Lower leg skin (tissue), 4 donors: Measurements from ENCODE around the gene F7. TPM values are rescaled to one million over a fixed set of nuclear protein-coding genes. Genes with fewer than 3 reads are reported as not detected.
A peak's percentile ranks its signal among the peaks of the same experiment; 100 is the strongest.

ENCODE experiments used
- DNase-seq, 2 donors: peaks; one replicate each; pipeline ENCODE4 v3.0.0-alpha.2; 2019; ENCODE audit warnings: low spot score in 2 of 2
- H3K4me3 ChIP-seq: fragments of 200-600 bp; sonication (generic); 2 replicates; pipeline ENCODE4 v1.5.1; 2017; ENCODE audit warnings: mild to moderate bottlenecking, low read depth; ENCODE audit not compliant: poor library complexity, severe bottlenecking
- POLR2A ChIP-seq, 2 donors: fragments of 450-650 bp; IDR thresholded peaks; one replicate each; pipeline ENCODE4 v1.6.1; 2016 to 2017; ENCODE audit warnings: antibody characterized with exemption in 2 of 2, mild to moderate bottlenecking in 1 of 2, moderate library complexity in 1 of 2
- WGBS, 2 donors: methylation state at CpG; one replicate each; pipeline ENCODE4 v1.1.5; 2018; 5-methylcytosine and 5-hydroxymethylcytosine counted together
- intact Hi-C: fragments of 100-400 bp; cut with DNase I; formaldehyde crosslinking; loops from one replicate; pipeline ENCODE4 v1.15.0; 2023; ENCODE audit warnings: low total_unique reads
- total RNA-seq, 4 donors: library from RNA; depleted of rRNA; stranded (reverse); fragments of >200 nt; gene quantifications; one replicate each; pipeline ENCODE4 v1.1.0, GENCODE V29; 2016
- TF ChIP-seq, protein P1 (sequence below), 3 donors: fragments of 450-650 bp; IDR thresholded peaks; one replicate each; pipeline ENCODE4 v1.5.1; 2016; ENCODE audit warnings: antibody characterized with exemption in 3 of 3, mild to moderate bottlenecking in 3 of 3, moderate library complexity in 2 of 3

F7 gene
- total RNA-seq, 4 donors from 2014 or later, result 0.13 TPM; not detected in 3

DNA sequence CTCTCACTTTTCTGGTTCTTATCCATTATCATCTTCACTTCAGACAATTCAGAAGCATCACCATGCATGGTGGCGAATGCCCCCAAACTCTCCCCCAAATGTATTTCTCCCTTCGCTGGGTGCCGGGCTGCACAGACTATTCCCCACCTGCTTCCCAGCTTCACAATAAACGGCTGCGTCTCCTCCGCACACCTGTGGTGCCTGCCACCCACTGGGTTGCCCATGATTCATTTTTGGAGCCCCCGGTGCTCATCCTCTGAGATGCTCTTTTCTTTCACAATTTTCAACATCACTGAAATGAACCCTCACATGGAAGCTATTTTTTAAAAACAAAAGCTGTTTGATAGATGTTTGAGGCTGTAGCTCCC is 14.2 kb downstream of the F7 start:
- WGBS, 2 donors, result 80 to 91% methylated on average over 7 of the region's 7 CpGs
- intact Hi-C loops, result no loop called here
- TF ChIP-seq, protein P1, sequence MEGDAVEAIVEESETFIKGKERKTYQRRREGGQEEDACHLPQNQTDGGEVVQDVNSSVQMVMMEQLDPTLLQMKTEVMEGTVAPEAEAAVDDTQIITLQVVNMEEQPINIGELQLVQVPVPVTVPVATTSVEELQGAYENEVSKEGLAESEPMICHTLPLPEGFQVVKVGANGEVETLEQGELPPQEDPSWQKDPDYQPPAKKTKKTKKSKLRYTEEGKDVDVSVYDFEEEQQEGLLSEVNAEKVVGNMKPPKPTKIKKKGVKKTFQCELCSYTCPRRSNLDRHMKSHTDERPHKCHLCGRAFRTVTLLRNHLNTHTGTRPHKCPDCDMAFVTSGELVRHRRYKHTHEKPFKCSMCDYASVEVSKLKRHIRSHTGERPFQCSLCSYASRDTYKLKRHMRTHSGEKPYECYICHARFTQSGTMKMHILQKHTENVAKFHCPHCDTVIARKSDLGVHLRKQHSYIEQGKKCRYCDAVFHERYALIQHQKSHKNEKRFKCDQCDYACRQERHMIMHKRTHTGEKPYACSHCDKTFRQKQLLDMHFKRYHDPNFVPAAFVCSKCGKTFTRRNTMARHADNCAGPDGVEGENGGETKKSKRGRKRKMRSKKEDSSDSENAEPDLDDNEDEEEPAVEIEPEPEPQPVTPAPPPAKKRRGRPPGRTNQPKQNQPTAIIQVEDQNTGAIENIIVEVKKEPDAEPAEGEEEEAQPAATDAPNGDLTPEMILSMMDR (IDR thresholded peaks at IDR 0.05), result no peak
- no peak for TF ChIP-seq POLR2A (IDR thresholded peaks at IDR 0.05)
- no peak overlapping the region for H3K4me3 ChIP-seq
- DNase-seq, result peak in 1 of 2 donors; percentile 63

- peak in 1 of 2 donors; percentile 76 for DNase-seq
- TF ChIP-seq POLR2A (IDR thresholded peaks at IDR 0.05), result no peak
- TF ChIP-seq, protein P1 (IDR thresholded peaks at IDR 0.05), result no peak
- intact Hi-C loops, result no loop called here
- WGBS, 2 donors, result 86% methylated on average over 19 of the region's 19 CpGs
- H3K4me3 ChIP-seq, result no peak overlapping the region
These were observed 14.9 kb downstream of the F7 start for GRCh38 chr13:113120300-113121182.

DNA sequence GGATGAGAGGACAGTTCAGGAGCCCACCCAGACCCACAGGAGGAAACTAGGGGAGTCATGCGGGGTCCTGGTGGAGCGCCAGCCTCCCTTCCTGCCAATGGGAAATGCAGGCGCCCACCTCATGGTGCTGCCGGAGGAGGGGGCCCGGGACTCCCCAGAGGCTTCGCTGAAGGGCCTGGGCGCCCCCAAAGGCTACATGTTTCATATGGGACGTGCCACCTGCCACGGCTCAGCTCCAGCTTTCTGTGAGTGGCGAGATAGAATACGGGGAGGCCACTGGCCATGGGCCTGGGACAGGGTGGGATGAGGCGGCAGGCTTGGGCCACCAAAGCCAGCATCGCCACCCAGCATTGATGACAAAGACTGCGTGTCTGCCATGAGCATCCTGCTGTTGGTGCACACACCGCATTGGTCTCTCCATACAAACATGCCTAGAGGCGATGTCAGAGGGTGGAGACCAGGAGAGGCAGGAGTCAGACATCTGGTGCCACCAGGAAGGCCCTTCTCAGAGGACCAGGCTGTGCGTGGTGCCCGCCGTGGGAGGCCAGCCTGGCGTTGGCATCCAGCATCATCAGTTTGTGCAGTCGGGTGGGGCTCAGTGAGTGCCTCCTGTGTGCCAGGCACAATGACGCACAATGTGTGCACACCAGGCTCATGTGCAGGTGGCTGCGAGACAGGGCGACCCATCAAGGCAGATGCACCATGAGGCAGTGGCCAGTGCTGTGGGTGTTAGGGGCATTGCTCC is 15.8 kb downstream of the F7 start:
- TF ChIP-seq POLR2A (IDR thresholded peaks at IDR 0.05), result no peak
- TF ChIP-seq, protein P1 (IDR thresholded peaks at IDR 0.05), result no peak
- H3K4me3 ChIP-seq, result no peak overlapping the region
- 81 to 93% methylated on average over 19 to 22 of the region's 24 CpGs for WGBS, 2 donors
- intact Hi-C loops, result no loop called here
- peak in 1 of 2 donors; percentile 61 for DNase-seq

DNA sequence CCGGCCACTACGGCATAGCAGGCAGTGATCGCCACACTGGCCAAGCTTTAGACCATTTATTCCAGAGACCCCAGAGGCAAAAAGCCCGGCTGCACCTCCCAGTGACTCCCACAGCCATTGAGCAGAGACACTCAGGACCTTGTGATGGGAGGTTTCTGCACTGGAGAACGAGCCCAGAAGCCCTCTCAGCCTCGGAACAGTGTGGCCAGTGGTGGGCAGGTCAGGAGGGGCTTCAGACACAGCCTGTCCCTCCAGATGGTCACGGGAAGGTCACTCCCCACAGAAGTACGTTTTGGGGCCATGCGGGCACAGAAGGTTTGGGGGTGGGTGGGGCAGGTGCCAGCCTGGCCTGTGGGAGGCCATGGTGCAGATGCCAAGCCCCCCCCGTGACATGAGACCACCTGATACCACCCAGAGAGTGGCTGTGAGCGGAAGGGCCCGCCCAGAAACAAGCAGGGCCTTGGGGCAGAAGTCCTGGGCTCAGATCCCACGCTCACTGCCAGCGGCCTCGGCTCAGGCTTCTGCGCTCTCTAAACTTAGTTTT is 16.4 kb downstream of the F7 start:
- intact Hi-C loops, result no loop called here
- WGBS, 2 donors, result 64% methylated on average over 14 to 16 of the region's 16 CpGs
- no peak for TF ChIP-seq POLR2A (IDR thresholded peaks at IDR 0.05)
- TF ChIP-seq, protein P1 (IDR thresholded peaks at IDR 0.05), result no peak
- no peak overlapping the region for H3K4me3 ChIP-seq
- DNase-seq, result peak in 1 of 2 donors; percentile 76

DNA sequence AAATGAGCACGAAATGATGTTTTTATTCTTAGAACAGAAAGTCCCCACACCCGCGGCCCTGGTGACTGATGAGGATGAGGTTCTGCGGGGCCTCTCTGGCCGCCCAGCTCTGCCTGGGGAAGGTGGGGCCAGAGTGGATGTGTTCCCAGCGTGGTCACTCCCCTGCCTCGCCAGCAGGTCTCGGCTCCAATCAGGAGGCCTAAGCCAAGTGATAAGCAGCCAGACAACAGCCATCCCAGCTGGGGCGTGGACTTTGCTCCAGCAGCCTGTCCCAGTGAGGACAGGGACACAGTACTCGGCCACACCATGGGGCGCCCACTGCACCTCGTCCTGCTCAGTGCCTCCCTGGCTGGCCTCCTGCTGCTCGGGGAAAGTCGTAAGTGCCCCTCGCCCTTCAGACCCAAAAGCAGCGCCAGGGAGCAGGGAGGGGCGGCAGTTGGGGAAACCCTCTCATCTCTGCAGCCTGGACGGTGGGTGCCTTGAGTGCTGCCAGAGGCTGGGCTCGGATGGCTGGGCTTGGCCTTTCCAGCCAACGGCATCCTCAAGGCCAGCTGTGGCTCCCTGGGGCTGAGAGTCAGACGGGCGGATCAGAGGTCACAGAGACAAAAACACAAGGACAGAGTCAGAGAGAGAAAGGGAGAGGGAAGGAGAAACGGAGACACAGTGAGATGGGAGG is 17.1 kb downstream of the F7 start, which contains the start of gene F10:
Gene F10, plus strand, starts transcription at position 250 of the 676 bp plus-strand sequence. Its CDS starts 57 bp downstream, at position 307.
- intact Hi-C loops, result no loop called here
- TF ChIP-seq, protein P1 (IDR thresholded peaks at IDR 0.05), result no peak
- TF ChIP-seq POLR2A (IDR thresholded peaks at IDR 0.05), result no peak
- DNase-seq, result peak; percentile 56 to 94
- WGBS, 2 donors, result 41 to 54% methylated on average over 20 to 23 of the region's 23 CpGs
- H3K4me3 ChIP-seq, result no peak within 1 kb of the TSS
